ENCODE results near the gene CDK18.
A peak's percentile ranks its signal among the peaks of the same experiment; 100 is the strongest.
"Not testable (repeated sequence)": the region's sequence is repeated elsewhere in the genome, so short reads cannot be mapped to it uniquely, and the experiment has no call there.

CDK18 gene

DNA sequence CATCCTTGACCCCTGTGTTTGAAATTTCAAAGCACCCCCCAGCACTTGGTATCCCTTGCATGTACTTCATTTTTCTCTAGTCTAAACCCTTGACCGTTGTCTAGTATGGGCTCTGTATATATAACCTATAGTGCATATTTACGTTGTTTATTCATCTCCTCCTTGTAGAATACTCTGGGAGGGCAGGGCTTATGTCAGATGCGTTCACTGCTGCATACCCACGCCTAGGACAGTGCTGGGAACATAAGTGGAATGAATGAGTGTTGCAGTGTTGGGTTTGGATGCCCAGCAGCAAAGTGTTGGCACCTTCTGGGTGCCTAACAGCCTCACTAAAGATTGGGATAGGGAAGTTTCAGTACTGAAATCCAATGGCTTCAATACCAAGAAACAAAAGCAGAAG is 31.0 kb upstream of the CDK18 start:
- no peaks in the 10 kb centered on the region for H3K9me3 ChIP-seq (ENCODE audit: control insufficient read depth, insufficient read depth, low read length)
- peaks cover 3% of the 10 kb centered on the region for H3K27me3 ChIP-seq (ENCODE audit: control insufficient read depth, insufficient read depth, low read length)
- H3K9ac ChIP-seq (ENCODE audit: low read depth, low read length): no peak overlapping the region
- no peak overlapping the region for H3K4me3 ChIP-seq (ENCODE audit: low read depth, low read length)
- H3K4me1 ChIP-seq (ENCODE audit: control insufficient read depth, insufficient read depth, low read length): peaks cover 13% of the 10 kb centered on the region
- no peaks in the 10 kb centered on the region for H3K36me3 ChIP-seq (ENCODE audit: control insufficient read depth, insufficient read depth, low read length)

GRCh38 chr1:205473966-205474365 is 30.5 kb upstream of the CDK18 start:
- H3K9me3 ChIP-seq (ENCODE audit: control insufficient read depth, insufficient read depth, low read length): no peaks in the 10 kb centered on the region
- H3K4me3 ChIP-seq (ENCODE audit: low read depth, low read length): no peak overlapping the region
- peaks cover 13% of the 10 kb centered on the region for H3K4me1 ChIP-seq (ENCODE audit: control insufficient read depth, insufficient read depth, low read length)
- no peak overlapping the region for H3K9ac ChIP-seq (ENCODE audit: low read depth, low read length)
- H3K36me3 ChIP-seq (ENCODE audit: control insufficient read depth, insufficient read depth, low read length): no peaks in the 10 kb centered on the region
- H3K27me3 ChIP-seq (ENCODE audit: control insufficient read depth, insufficient read depth, low read length): peaks cover 3% of the 10 kb centered on the region

GRCh38 chr1:205474571-205474970 is 29.9 kb upstream of the CDK18 start:
- no peak overlapping the region for H3K9ac ChIP-seq (ENCODE audit: low read depth, low read length)
- peaks cover 3% of the 10 kb centered on the region for H3K27me3 ChIP-seq (ENCODE audit: control insufficient read depth, insufficient read depth, low read length)
- H3K4me3 ChIP-seq (ENCODE audit: low read depth, low read length): no peak overlapping the region
- peaks cover 13% of the 10 kb centered on the region for H3K4me1 ChIP-seq (ENCODE audit: control insufficient read depth, insufficient read depth, low read length)
- no peaks in the 10 kb centered on the region for H3K36me3 ChIP-seq (ENCODE audit: control insufficient read depth, insufficient read depth, low read length)
- H3K9me3 ChIP-seq (ENCODE audit: control insufficient read depth, insufficient read depth, low read length): no peaks in the 10 kb centered on the region

- Histone ChIP-seq H3K4me1 (ENCODE audit: control insufficient read depth, insufficient read depth, low read length) (peaks cover 13% of the 10 kb centered on the region), H3K9ac (ENCODE audit: low read depth, low read length) (no peak overlapping the region), H3K27me3 (ENCODE audit: control insufficient read depth, insufficient read depth, low read length) (peaks cover 6% of the 10 kb centered on the region), H3K36me3 (ENCODE audit: control insufficient read depth, insufficient read depth, low read length) (no peaks in the 10 kb centered on the region), H3K4me3 (ENCODE audit: low read depth, low read length) (no peak overlapping the region), H3K9me3 (ENCODE audit: control insufficient read depth, insufficient read depth, low read length) (no peaks in the 10 kb centered on the region)
Observed at GRCh38 chr1:205475855-205476254, 28.6 kb upstream of the CDK18 start.

DNA sequence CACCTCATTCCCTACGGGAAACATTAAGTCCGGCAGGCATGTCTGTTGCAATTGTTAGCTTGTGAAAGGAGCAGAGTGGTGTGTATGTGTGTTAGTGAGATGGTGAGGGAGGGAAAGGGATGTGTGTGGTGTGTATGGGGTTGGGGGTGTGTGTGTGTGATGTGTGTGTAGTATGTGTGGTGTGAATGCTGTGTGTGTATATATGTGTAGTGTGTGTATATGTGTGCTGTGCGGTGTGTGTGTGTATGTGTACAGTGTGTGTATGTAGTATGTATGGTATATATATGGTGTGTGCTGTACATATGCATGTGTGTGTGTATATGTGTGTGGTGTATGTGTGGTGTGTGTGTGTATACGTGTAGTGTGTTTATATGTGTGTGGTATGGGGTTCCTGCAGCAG is 27.8 kb upstream of the CDK18 start:
- Histone ChIP-seq H3K27me3 (ENCODE audit: control insufficient read depth, insufficient read depth, low read length) (peaks cover 6% of the 10 kb centered on the region), H3K9me3 (ENCODE audit: control insufficient read depth, insufficient read depth, low read length) (no peaks in the 10 kb centered on the region), H3K36me3 (ENCODE audit: control insufficient read depth, insufficient read depth, low read length) (no peaks in the 10 kb centered on the region), H3K4me1 (ENCODE audit: control insufficient read depth, insufficient read depth, low read length) (peaks cover 16% of the 10 kb centered on the region), H3K9ac (ENCODE audit: low read depth, low read length) (no peak overlapping the region), H3K4me3 (ENCODE audit: low read depth, low read length) (no peak overlapping the region)

GRCh38 chr1:205477121-205477758 is 27.2 kb upstream of the CDK18 start:
- no peaks in the 10 kb centered on the region for H3K9me3 ChIP-seq (ENCODE audit: control insufficient read depth, insufficient read depth, low read length)
- peaks cover 20% of the 10 kb centered on the region for H3K4me1 ChIP-seq (ENCODE audit: control insufficient read depth, insufficient read depth, low read length)
- peaks cover 6% of the 10 kb centered on the region for H3K27me3 ChIP-seq (ENCODE audit: control insufficient read depth, insufficient read depth, low read length)
- H3K36me3 ChIP-seq (ENCODE audit: control insufficient read depth, insufficient read depth, low read length): no peaks in the 10 kb centered on the region
- peak overlapping the region; percentile 17 for H3K9ac ChIP-seq (ENCODE audit: low read depth, low read length)
- H3K4me3 ChIP-seq (ENCODE audit: low read depth, low read length): peak overlapping the region; percentile 14

GRCh38 chr1:205477759-205478247 is 26.7 kb upstream of the CDK18 start:
- no peaks in the 10 kb centered on the region for H3K36me3 ChIP-seq (ENCODE audit: control insufficient read depth, insufficient read depth, low read length)
- H3K9ac ChIP-seq (ENCODE audit: low read depth, low read length): peak overlapping the region; percentile 17
- no peak overlapping the region for H3K4me3 ChIP-seq (ENCODE audit: low read depth, low read length)
- H3K9me3 ChIP-seq (ENCODE audit: control insufficient read depth, insufficient read depth, low read length): no peaks in the 10 kb centered on the region
- peaks cover 3% of the 10 kb centered on the region for H3K27me3 ChIP-seq (ENCODE audit: control insufficient read depth, insufficient read depth, low read length)
- H3K4me1 ChIP-seq (ENCODE audit: control insufficient read depth, insufficient read depth, low read length): peaks cover 20% of the 10 kb centered on the region

DNA sequence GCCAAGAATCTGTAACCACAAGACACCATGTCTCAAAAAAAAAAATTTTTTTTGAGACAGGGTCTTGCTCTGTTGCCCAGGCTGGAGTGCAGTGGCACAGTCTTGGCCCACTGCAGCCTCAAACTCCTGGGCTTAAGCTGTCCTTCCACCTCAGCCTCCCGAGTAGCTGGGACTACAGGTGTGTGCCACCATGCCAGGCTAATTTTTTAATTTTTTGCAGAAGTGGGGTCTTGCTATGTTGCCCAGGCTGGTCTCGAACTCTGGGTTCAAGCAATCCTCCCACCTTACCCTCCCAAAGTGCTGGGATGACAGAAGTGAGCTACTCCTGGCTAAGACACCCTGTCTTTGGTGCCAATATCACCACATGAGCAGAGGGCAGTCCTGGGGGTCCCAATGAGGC is 25.5 kb upstream of the CDK18 start:
- not testable (repeated sequence) for H3K27me3 ChIP-seq (ENCODE audit: control insufficient read depth, insufficient read depth, low read length); H3K36me3 ChIP-seq (ENCODE audit: control insufficient read depth, insufficient read depth, low read length); H3K9ac ChIP-seq (ENCODE audit: low read depth, low read length); H3K4me3 ChIP-seq (ENCODE audit: low read depth, low read length); H3K9me3 ChIP-seq (ENCODE audit: control insufficient read depth, insufficient read depth, low read length)
- peaks cover 18% of the 10 kb centered on the region for H3K4me1 ChIP-seq (ENCODE audit: control insufficient read depth, insufficient read depth, low read length)

- peaks cover 12% of the 10 kb centered on the region for H3K27me3 ChIP-seq (ENCODE audit: control insufficient read depth, insufficient read depth, low read length)
- no peak overlapping the region for H3K4me3 ChIP-seq (ENCODE audit: low read depth, low read length)
- H3K4me1 ChIP-seq (ENCODE audit: control insufficient read depth, insufficient read depth, low read length): peaks cover 23% of the 10 kb centered on the region
- H3K9ac ChIP-seq (ENCODE audit: low read depth, low read length): no peak overlapping the region
- H3K9me3 ChIP-seq (ENCODE audit: control insufficient read depth, insufficient read depth, low read length): no peaks in the 10 kb centered on the region
- H3K36me3 ChIP-seq (ENCODE audit: control insufficient read depth, insufficient read depth, low read length): no peaks in the 10 kb centered on the region
Observed at GRCh38 chr1:205480349-205480985, 24.0 kb upstream of the CDK18 start.

DNA sequence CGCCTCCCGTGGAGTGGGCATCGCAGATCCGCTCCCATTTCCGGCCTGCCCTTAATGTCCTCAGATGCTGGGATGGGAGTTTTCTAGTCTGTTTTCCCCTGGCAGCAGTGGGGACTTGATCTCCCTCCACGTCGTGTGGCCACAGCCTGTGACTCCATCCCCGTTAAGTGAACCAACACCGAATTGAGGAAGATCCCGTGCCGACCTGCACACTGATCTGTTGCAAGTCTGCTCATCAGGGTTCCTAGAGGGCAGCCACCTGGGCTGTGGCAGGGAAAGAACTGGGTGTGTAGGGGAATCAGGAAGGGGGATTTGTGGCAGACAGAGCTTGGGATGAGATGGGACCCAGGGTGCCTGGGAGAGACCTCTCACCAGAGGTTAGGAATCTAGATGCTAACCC is 23.3 kb upstream of the CDK18 start:
- Histone ChIP-seq H3K36me3 (ENCODE audit: control insufficient read depth, insufficient read depth, low read length) (no peaks in the 10 kb centered on the region), H3K9ac (ENCODE audit: low read depth, low read length) (no peak overlapping the region), H3K4me1 (ENCODE audit: control insufficient read depth, insufficient read depth, low read length) (peaks cover 23% of the 10 kb centered on the region), H3K9me3 (ENCODE audit: control insufficient read depth, insufficient read depth, low read length) (no peaks in the 10 kb centered on the region), H3K4me3 (ENCODE audit: low read depth, low read length) (no peak overlapping the region), H3K27me3 (ENCODE audit: control insufficient read depth, insufficient read depth, low read length) (peaks cover 12% of the 10 kb centered on the region)

DNA sequence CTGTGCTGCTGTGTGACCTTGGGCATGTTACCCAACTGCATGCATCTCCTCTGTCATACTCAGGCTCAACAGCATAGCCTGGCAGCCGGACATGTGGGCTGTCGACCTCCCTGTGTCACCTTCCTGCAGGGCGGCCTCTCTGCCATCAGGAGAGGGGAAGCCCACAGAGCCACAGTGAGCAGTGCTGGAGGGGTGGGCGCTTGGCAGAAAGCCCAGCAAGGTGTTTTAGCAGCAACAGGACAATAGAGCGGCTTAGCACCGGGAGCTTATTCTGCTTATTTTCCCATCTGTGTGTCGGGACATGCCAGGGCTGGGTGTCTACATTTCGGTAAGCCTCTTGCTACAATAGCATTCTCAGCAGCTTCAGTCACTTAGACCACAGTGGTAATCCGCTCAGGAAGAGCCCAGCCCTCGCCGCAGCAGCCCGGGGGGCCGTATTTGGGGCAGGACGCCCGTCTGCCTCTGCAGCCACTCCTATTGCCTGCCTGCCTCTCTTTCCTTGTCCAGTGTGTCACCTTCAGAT is 22.8 kb upstream of the CDK18 start:
- Histone ChIP-seq H3K9me3 (ENCODE audit: control insufficient read depth, insufficient read depth, low read length) (no peaks in the 10 kb centered on the region), H3K4me1 (ENCODE audit: control insufficient read depth, insufficient read depth, low read length) (peaks cover 21% of the 10 kb centered on the region), H3K36me3 (ENCODE audit: control insufficient read depth, insufficient read depth, low read length) (no peaks in the 10 kb centered on the region), H3K27me3 (ENCODE audit: control insufficient read depth, insufficient read depth, low read length) (peaks cover 12% of the 10 kb centered on the region), H3K9ac (ENCODE audit: low read depth, low read length) (no peak overlapping the region), H3K4me3 (ENCODE audit: low read depth, low read length) (no peak overlapping the region)

DNA sequence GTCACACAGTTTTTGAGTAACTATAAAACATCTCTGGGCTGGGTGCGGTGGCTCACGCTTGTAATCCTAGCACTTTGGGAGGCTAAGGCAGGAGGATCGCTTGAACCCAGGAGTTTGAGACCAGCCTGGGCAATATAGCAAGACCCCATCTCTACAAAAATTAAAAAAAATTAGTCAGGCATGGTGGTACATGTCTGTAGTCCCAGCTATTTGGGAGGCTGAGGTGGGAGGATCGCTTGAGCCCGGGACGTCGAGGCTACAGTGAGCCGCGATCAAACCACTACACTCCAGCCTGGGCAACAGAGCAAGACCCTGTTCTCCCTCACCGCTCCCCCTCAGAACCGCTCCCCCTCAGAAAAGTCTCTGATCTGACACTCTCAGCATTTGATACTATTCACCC is 21.9 kb upstream of the CDK18 start:
- H3K27me3 ChIP-seq (ENCODE audit: control insufficient read depth, insufficient read depth, low read length): peaks cover 12% of the 10 kb centered on the region
- H3K4me3 ChIP-seq (ENCODE audit: low read depth, low read length); H3K36me3 ChIP-seq (ENCODE audit: control insufficient read depth, insufficient read depth, low read length); H3K9ac ChIP-seq (ENCODE audit: low read depth, low read length); H3K9me3 ChIP-seq (ENCODE audit: control insufficient read depth, insufficient read depth, low read length): not testable (repeated sequence)
- peaks cover 12% of the 10 kb centered on the region for H3K4me1 ChIP-seq (ENCODE audit: control insufficient read depth, insufficient read depth, low read length)

Data from iPS-15b (cell line).